Adipose tissue (tissue), 3 donors: ENCODE results near the gene OR3A3. TPM values are rescaled to one million over a fixed set of nuclear protein-coding genes. Genes with fewer than 3 reads are reported as not detected.
"Not testable (repeated sequence)": the region's sequence is repeated elsewhere in the genome, so short reads cannot be mapped to it uniquely, and the experiment has no call there.

Source experiments
- H3K27ac ChIP-seq: one replicate; pipeline ENCODE4 v1.5.1; 2013; ENCODE audit warnings: low read depth, low read length
- WGBS, 3 donors: extraction: QIAGEN DNeasy Blood & Tissue Kit; methylation state at CpG; one replicate each; pipeline ENCODE4 v1.1.7; 2013; 5-methylcytosine and 5-hydroxymethylcytosine counted together
- polyA plus RNA-seq, 3 donors: library from polyadenylated mRNA; stranded (reverse); fragments of 200-250 nt; gene quantifications; one replicate each; pipeline ENCODE4 v1.2.3, GENCODE V29; 2013
- donor health status: healthy with polysubstance abuse.
- donor health status: Bipolar disorder and iron deficiency.
- donor health status: healthy.

The OR3A3 gene
- polyA plus RNA-seq, 3 donors: not detected

- whole genome bisulfite sequencing, 3 donors: 50 to 58% (median 53%) methylated on average over 2 of the region's 2 CpGs
These were observed 37.0 kb downstream of the OR3A3 start for GRCh38 chr17:3448059-3448665.

GRCh38 chr17:3466355-3466754 is 55.2 kb downstream of the OR3A3 start:
- 65 to 85% (median 76%) methylated on average over 1 of the region's 1 CpG for WGBS, 3 donors
- not testable (repeated sequence) for H3K27ac ChIP-seq

More at GRCh38 chr17:3448059-3448665, 37.0 kb downstream of the OR3A3 start:
- no peak overlapping the region for H3K27ac ChIP-seq

- 61 to 78% (median 61%) methylated on average over 5 of the region's 5 CpGs for WGBS, 3 donors
- H3K27ac ChIP-seq: no peak overlapping the region
These were observed 58.4 kb downstream of the OR3A3 start for GRCh38 chr17:3469529-3469928.

GRCh38 chr17:3471599-3471998 is 60.4 kb downstream of the OR3A3 start, which contains the start of gene SPATA22:
SPATA22 (minus strand) TSS chr17:3471819; CDS start chr17:3469325, 2,494 bp downstream.
- WGBS, 3 donors: 94 to 96% (median 96%) methylated on average over 38 of the region's 38 CpGs

DNA sequence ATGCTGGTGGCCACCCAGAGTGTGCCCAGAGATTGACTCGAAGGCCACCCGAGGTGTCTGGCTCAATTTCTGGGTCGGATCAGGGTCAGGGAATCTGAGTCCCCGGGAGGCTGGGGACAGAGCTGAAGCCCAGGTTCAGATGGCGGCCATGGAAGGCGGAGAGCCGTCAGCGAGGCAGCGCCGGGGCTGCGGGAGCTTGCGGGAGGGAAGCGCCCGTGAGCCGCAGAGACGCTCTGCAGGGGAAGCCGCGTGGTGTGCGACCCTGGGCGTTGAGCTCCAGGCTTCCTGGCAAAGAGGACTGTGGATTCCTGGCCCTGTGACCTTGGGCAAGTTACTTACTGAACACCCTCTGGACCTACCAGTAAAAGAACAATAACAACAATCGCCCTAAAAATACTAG is 61.0 kb downstream of the OR3A3 start:
- WGBS, 3 donors: 93 to 95% (median 95%) methylated on average over 21 of the region's 21 CpGs

More at GRCh38 chr17:3471599-3471998, 60.4 kb downstream of the OR3A3 start, which contains the start of gene SPATA22:
- H3K27ac ChIP-seq: no peak within 1 kb of the TSS

More for the DNA sequence above, 61.0 kb downstream of the OR3A3 start:
- H3K27ac ChIP-seq: no peak overlapping the region

Other genes with a start within 250 kb of the OR3A3 start
- not detected for gene OR1A2, start 213.9 kb upstream of the OR3A3 start, polyA plus RNA-seq
- gene OR1A1, start 203.7 kb upstream of the OR3A3 start, polyA plus RNA-seq: not detected
- gene OR3A1, start 113.0 kb upstream of the OR3A3 start, polyA plus RNA-seq: under 1 TPM in 1 of 3 donors, not detected in 2; 0.07 TPM
- gene OR3A2, start 25.1 kb upstream of the OR3A3 start, polyA plus RNA-seq: under 1 TPM in 1 of 3 donors, not detected in 2; 0.13 TPM
- gene OR1E1, start 13.0 kb upstream of the OR3A3 start, polyA plus RNA-seq: under 1 TPM in 2 of 3 donors, not detected in 1; 0.09 to 0.34 TPM
- under 1 TPM in 1 of 3 donors, not detected in 2; 0.67 TPM for gene OR1E2, start 22.5 kb downstream of the OR3A3 start, polyA plus RNA-seq
- gene SPATA22, start 60.4 kb downstream of the OR3A3 start, polyA plus RNA-seq: under 1 TPM in 2 of 3 donors, not detected in 1; 0.03 to 0.27 TPM
- 1 to 10 TPM in 2 of 3 donors, under 1 TPM in 1; 0.61 to 9.8 (median 4.7) TPM for gene ASPA, start 64.6 kb downstream of the OR3A3 start, polyA plus RNA-seq
- gene TRPV3, start 146.4 kb downstream of the OR3A3 start, polyA plus RNA-seq: under 1 TPM; 0.22 to 0.90 (median 0.31) TPM
- gene TRPV1, start 198.0 kb downstream of the OR3A3 start, polyA plus RNA-seq: 1 to 10 TPM; 2.7 to 3.7 (median 3.1) TPM
- gene SHPK, start 224.9 kb downstream of the OR3A3 start, polyA plus RNA-seq: 1 to 10 TPM; 6.4 to 9.2 (median 7.9) TPM
- gene CTNS, start 225.4 kb downstream of the OR3A3 start, polyA plus RNA-seq: 10 to 100 TPM in 1 of 3 donors, 1 to 10 TPM in 2; 7.6 to 14.9 (median 9.4) TPM